GM19468 (cell line): ENCODE measurements around the gene DYNC1I1.
A peak's percentile ranks its signal among the peaks of the same experiment; 100 is the strongest.

Experiments used
- ATAC-seq: cut with Tn5 transposase; IDR thresholded peaks from one replicate; pipeline ENCODE4 v1.9.1; 2021; ENCODE audit warnings: mild to moderate bottlenecking, moderate library complexity, moderate number of reproducible peaks; ENCODE audit not compliant: unreplicated experiment; ENCODE audit errors: extremely low read depth

The DYNC1I1 gene

GRCh38 chr7:95772298-95772770, at the start of gene DYNC1I1:
DYNC1I1 (plus strand) TSS chr7:95772554; CDS start chr7:95804730, 32,176 bp downstream.
- ATAC-seq, result peak; percentile 74

GRCh38 chr7:95723583-95724180, 48.7 kb upstream of the DYNC1I1 start:
- no peak for ATAC-seq

GRCh38 chr7:95725205-95725604, 47.1 kb upstream of the DYNC1I1 start:
- no peak for ATAC-seq

- no peak for ATAC-seq
Measured at GRCh38 chr7:95730493-95731280, 41.7 kb upstream of the DYNC1I1 start.

GRCh38 chr7:95736635-95737034, 35.7 kb upstream of the DYNC1I1 start:
- ATAC-seq, result no peak

GRCh38 chr7:95737828-95738505, 34.4 kb upstream of the DYNC1I1 start:
- no peak for ATAC-seq

GRCh38 chr7:95749044-95749443, 23.3 kb upstream of the DYNC1I1 start:
- no peak for ATAC-seq

GRCh38 chr7:95749515-95749914, 22.8 kb upstream of the DYNC1I1 start:
- no peak for ATAC-seq

- no peak for ATAC-seq
Measured at GRCh38 chr7:95753440-95753839, 18.9 kb upstream of the DYNC1I1 start.

GRCh38 chr7:95755277-95755934, 16.9 kb upstream of the DYNC1I1 start:
- ATAC-seq, result no peak

- no peak for ATAC-seq
Measured at GRCh38 chr7:95758187-95758586, 14.2 kb upstream of the DYNC1I1 start.

GRCh38 chr7:95766086-95766485, 6.3 kb upstream of the DYNC1I1 start:
- no peak for ATAC-seq

GRCh38 chr7:95766657-95767056, 5.7 kb upstream of the DYNC1I1 start:
- ATAC-seq, result peak; percentile 30

GRCh38 chr7:95772771-95773581, 622 bp downstream of the DYNC1I1 start:
- ATAC-seq, result no peak

GRCh38 chr7:95776561-95777185, 4.3 kb downstream of the DYNC1I1 start:
- no peak for ATAC-seq

GRCh38 chr7:95777269-95777668, 4.9 kb downstream of the DYNC1I1 start:
- no peak for ATAC-seq

GRCh38 chr7:95780665-95781064, 8.3 kb downstream of the DYNC1I1 start:
- no peak for ATAC-seq

GRCh38 chr7:95781961-95782586, 9.7 kb downstream of the DYNC1I1 start:
- no peak for ATAC-seq

GRCh38 chr7:95784796-95785195, 12.4 kb downstream of the DYNC1I1 start:
- no peak for ATAC-seq
